Epithelial cell of esophagus (primary cell): Measurements from ENCODE around the gene ZFYVE1.
"Not testable (repeated sequence)": the region's sequence is repeated elsewhere in the genome, so short reads cannot be mapped to it uniquely, and the experiment has no call there.

ENCODE experiments used
- DNase-seq: peaks from one replicate; pipeline ENCODE4 v3.0.0; 2010; ENCODE audit warnings: low read depth
- H3K4me3 ChIP-seq: 2 replicates; pipeline ENCODE4 v1.5.1; 2011; ENCODE audit warnings: mild to moderate bottlenecking, low read length, control low read depth
- TF ChIP-seq, protein P1 (sequence below): IDR thresholded peaks from 2 replicates; pipeline ENCODE4 v1.5.1; 2011; ENCODE audit warnings: low read depth, mild to moderate bottlenecking, low read length, control low read depth, inconsistent platforms; ENCODE audit not compliant: insufficient read depth; ENCODE audit errors: missing control alignments

The ZFYVE1 gene

DNA sequence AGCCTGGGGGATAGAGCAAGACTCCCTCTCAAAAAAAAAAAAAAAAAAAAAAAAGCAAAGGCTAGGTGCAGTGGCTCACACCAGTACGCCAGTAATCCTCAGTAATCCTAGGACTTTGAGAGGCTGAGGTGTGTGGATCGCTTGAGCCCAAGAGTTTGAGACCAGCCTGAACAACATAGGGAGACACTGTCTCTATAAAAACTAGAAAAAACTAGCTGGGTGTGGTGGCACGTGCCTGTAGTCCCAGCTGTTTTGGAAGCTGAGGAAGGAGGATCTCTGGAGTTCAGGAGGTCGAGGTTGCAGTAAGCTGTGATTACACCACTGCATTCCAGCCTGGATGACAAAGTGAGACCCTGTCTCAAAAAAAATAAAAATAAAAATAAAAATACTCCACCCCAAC lies 22.5 kb upstream of the ZFYVE1 start:
- H3K4me3 ChIP-seq = no peak overlapping the region
- TF ChIP-seq, protein P1, sequence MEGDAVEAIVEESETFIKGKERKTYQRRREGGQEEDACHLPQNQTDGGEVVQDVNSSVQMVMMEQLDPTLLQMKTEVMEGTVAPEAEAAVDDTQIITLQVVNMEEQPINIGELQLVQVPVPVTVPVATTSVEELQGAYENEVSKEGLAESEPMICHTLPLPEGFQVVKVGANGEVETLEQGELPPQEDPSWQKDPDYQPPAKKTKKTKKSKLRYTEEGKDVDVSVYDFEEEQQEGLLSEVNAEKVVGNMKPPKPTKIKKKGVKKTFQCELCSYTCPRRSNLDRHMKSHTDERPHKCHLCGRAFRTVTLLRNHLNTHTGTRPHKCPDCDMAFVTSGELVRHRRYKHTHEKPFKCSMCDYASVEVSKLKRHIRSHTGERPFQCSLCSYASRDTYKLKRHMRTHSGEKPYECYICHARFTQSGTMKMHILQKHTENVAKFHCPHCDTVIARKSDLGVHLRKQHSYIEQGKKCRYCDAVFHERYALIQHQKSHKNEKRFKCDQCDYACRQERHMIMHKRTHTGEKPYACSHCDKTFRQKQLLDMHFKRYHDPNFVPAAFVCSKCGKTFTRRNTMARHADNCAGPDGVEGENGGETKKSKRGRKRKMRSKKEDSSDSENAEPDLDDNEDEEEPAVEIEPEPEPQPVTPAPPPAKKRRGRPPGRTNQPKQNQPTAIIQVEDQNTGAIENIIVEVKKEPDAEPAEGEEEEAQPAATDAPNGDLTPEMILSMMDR = no peak
- no peak for DNase-seq

DNA sequence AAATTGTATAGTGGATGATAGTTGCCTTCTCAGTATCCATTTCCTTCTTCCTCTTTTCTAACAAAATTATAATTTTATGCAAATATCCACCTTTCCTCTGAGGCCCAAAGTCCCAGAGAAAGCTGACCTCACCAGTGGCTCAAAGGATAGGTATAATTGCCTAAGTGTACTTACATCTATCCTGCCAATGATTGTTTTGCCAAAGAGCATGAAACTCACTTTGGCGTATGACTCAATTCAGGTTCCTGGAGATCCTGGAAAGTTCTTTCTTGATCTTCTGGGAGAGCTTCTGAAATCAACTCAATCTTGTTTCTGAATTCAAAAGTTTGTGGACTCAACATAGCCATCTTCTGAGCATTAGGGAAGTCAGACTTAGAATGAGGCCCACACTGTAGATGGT lies 20.9 kb upstream of the ZFYVE1 start:
- peak; percentile 47 for DNase-seq
- no peak overlapping the region for H3K4me3 ChIP-seq

DNA sequence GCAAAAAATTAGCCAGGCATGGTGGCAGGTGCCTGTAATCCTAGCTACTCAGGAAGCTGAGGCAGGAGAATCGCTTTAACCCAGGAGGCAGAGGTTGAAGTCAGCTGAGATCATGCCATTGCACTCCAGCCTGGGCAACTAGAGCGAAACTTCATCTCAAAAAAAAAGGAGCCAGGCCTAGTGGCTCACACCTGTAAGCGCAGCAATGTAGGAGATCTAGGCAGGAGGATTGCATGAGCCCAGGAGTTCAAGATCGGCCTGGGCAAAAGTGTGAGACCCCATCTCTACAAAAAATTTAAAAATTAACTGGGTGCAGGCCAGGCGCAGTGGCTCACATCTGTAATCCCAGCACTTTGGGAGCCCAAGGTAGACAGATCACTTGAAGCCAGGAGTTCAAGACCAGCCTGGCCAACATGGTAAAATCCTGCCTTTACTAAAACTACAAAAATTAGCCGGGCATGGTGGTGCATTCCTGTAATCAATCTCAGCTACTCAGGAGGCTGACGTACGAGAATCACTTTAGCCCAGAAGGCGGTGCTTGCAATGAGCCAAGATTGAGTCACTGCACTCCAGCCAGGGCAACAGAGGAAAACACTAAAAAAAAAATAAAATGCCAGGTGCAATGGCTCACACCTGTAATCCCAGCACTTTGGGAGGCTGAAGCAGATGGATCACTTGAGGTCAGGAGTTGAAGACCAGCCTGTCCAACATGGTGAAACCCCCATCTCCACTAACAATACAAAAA lies 10.0 kb upstream of the ZFYVE1 start:
- TF ChIP-seq, protein P1 = peak; percentile 4
- peak; percentile 90 for DNase-seq

More for the DNA sequence above, 20.9 kb upstream of the ZFYVE1 start:
- TF ChIP-seq, protein P1 = no peak

DNA sequence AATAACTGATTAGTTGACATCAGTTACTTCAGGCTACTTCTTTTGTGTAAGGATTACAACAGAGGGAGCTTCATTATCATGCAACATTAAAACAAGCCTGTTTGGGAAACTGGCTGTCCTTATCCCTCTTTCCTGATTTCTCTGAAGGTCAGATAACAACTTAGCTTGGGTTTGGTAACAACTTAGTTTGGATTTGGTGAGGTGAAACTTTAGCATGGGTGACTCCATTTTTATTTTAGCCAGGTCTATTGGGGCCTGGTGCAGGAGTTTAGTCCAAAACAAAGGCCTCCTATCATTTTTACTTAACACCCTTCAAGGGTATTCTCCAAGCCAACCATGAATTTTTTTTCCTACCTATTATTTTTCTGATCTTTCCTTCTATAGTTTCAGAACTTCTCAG lies 1.1 kb upstream of the ZFYVE1 start:
- TF ChIP-seq, protein P1 = no peak
- DNase-seq = no peak
- no peak overlapping the region for H3K4me3 ChIP-seq

More for the DNA sequence above, 10.0 kb upstream of the ZFYVE1 start:
- H3K4me3 ChIP-seq = not testable (repeated sequence)

DNA sequence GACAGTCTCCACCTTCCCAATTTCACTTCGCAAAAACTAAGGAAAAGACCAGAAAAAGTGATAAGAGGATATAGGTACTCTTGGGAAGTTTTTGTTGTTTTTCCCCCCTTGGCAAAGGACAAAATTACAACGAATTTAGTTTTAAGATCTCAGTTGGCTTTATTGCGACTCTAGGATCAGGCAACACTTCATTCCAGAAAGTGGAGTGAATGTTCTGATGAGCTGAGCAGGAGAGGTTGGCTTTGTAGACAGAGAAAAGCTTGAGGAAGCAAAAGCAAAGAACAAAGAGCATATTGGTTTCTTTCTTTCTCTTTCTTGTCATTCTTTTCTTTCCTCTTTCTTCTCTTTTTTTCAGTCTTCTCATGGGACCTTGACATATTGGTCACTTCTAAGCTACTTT lies 640 bp upstream of the ZFYVE1 start:
- TF ChIP-seq, protein P1 = no peak
- DNase-seq = no peak
- peak overlapping the region; percentile 76 for H3K4me3 ChIP-seq

DNA sequence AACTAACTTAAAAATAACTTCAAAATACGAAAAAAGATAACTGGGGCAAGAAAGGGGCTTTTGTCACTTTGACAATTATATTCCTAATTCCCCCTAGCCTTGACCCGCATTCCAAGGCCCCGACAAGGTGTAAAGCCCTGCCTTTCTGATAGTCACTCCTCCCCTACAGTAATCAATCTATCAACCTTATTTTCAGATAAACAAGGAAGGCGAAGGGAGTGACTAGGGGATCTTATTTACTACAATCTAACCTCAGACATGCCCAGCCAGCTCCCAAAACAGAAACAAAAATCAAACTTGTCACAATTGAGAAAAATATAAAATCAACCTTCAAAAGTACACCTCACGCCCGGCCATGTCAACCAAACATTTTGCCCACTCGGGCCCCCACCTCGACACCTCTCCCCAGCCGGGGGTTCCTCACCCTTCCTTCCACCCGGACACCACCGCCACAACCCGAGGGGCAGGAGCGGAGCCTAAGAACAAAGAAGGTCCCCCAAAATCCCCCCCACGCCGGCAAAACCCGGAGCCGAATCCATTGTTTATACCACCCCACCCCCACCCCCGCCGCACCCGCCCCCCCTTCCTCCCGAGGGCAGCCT lies 562 bp downstream of the ZFYVE1 start:
- TF ChIP-seq, protein P1 = no peak
- H3K4me3 ChIP-seq = peak overlapping the region; percentile 76
- DNase-seq = no peak
